Measurements from ENCODE around the gene GUK1. TPM values are rescaled to one million over a fixed set of nuclear protein-coding genes. Genes with fewer than 3 reads are reported as not detected.

Gene GUK1
- total and polyA plus RNA-seq, 2 of the 4 experiments (the other 2 are of a cell fraction), result 465 to 548 TPM

- TF ChIP-seq USF2 (IDR thresholded peaks at IDR 0.05; ENCODE audit: low read depth, low read length), result no peak
- TF ChIP-seq POLR2A (IDR thresholded peaks at IDR 0.05; ENCODE audit: low read depth, low read length), result no peak
- TF ChIP-seq MXI1 (IDR thresholded peaks at IDR 0.05; ENCODE audit: borderline replicate concordance, low read depth, low read length), result no peak
- no peak for TF ChIP-seq MAZ (IDR thresholded peaks at IDR 0.05; ENCODE audit: borderline replicate concordance, low read depth, low read length)
- TF ChIP-seq BHLHE40 (IDR thresholded peaks at IDR 0.05; ENCODE audit: low read depth, low read length), result no peak
These were observed 41.0 kb downstream of the GUK1 start (continued) for GRCh38 chr1:228180959-228181644.

- H4K91ac ChIP-seq (ENCODE audit: insufficient read depth, low read depth, low read length), result no peak overlapping the region
- 60% methylated on average over 1 of the region's 9 CpGs; no CpG with 5 or more reads in 1 of the 2 experiments for WGBS, 2 experiments (ENCODE audit: extremely low coverage in 2 of 2, insufficient read length in 1 of 2)
- TF ChIP-seq CTCF (conservative IDR thresholded peaks at IDR 0.05; ENCODE audit: low read depth, low read length) (no peak), RAD21 (IDR thresholded peaks at IDR 0.05; ENCODE audit: low read length) (no peak), RCOR1 (IDR thresholded peaks at IDR 0.05; ENCODE audit: insufficient replicate concordance, low read length) (no peak), CEBPB (IDR thresholded peaks at IDR 0.05; ENCODE audit: low read depth, low read length) (no peak), BHLHE40 (IDR thresholded peaks at IDR 0.05; ENCODE audit: low read depth, low read length) (no peak), POLR2A (IDR thresholded peaks at IDR 0.05; ENCODE audit: low read depth, low read length) (no peak), MAZ (IDR thresholded peaks at IDR 0.05; ENCODE audit: borderline replicate concordance, low read depth, low read length) (no peak)
- no peak overlapping the region for H3K56ac ChIP-seq (ENCODE audit: extremely low read depth, insufficient read depth, low read length)
- no peak overlapping the region for H2AFZ ChIP-seq (replicated peaks; ENCODE audit: low read length, poor library complexity)
- peak overlapping the region; percentile 15 for H2AK5ac ChIP-seq (ENCODE audit: low read depth, low read length)
- H3K4ac ChIP-seq (ENCODE audit: low read depth, low read length), result no peak overlapping the region
- H3K4me2 ChIP-seq (ENCODE audit: low read depth, low read length), result no peak overlapping the region
- ChIA-PET CTCF (no interaction called here), POLR2A (ENCODE audit: unreplicated experiment) (no interaction called here)
- no peak overlapping the region for H4K5ac ChIP-seq (ENCODE audit: low read depth, low read length)
- no peak overlapping the region for H2BK5ac ChIP-seq (ENCODE audit: low read depth, low read length, poor library complexity, severe bottlenecking)
- H3K9ac ChIP-seq (ENCODE audit: low read depth, low read length), result no peak overlapping the region
- ATAC-seq (ENCODE audit: low read depth) (no peak), DNase-seq (no peak)
- H3K36me3 ChIP-seq (ENCODE audit: control insufficient read depth, insufficient read depth, low read length), result no peaks in the 10 kb centered on the region
- no peak overlapping the region for H3K27ac ChIP-seq (ENCODE audit: insufficient read depth, low read length)
- no peak overlapping the region for H3K18ac ChIP-seq (ENCODE audit: low read depth, low read length)
- H4K8ac ChIP-seq (ENCODE audit: low read depth in 2 of 2, low read length in 2 of 2), result no peak overlapping the region
- no peak overlapping the region for H3K14ac ChIP-seq (replicated peaks; ENCODE audit: low read depth, low read length)
- no TSS peak for BruUV-seq (replicated peaks)
- intact Hi-C loops (cut with micrococcal nuclease) (no loop called here), dilution Hi-C loops (cut with HindIII; ENCODE audit: low sequenced_read_pairs, unreplicated experiment) (no loop called here), in situ Hi-C loops (cut with MboI; ENCODE audit: low sequenced_read_pairs) (no loop called here)
- H3K79me1 ChIP-seq (ENCODE audit: low read depth in 1 of 2, low read length in 2 of 2), result peaks cover 6 to 18% of the 10 kb centered on the region in 2 experiments; a peak in 3 of 4 replicates
- H3K23ac ChIP-seq (ENCODE audit: low read depth, low read length), result no peak overlapping the region
- 0 out of 2 replicates have a peak overlapping the region, but pooled peaks have one; percentile 3 for H2BK120ac ChIP-seq (ENCODE audit: low read depth, low read length)
- H3K9me3 ChIP-seq (ENCODE audit: control insufficient read depth, insufficient read depth, low read length), result 0 out of 2 replicates have a peak, but pooled peaks cover 2% of the 10 kb centered on the region
- H3K9me1 ChIP-seq (ENCODE audit: insufficient read depth, low read length), result peaks cover 18% of the 10 kb centered on the region
- no peak overlapping the region for H3K4me3 ChIP-seq (ENCODE audit: insufficient read depth, low read depth, low read length)
- H4K20me1 ChIP-seq (ENCODE audit: insufficient read depth, low read length), result no peaks in the 10 kb centered on the region
- peak overlapping the region; percentile 58; the same call in 1 of the 3 replicates for H2BK15ac ChIP-seq (ENCODE audit: low read depth, low read length)
- H3K27me3 ChIP-seq (ENCODE audit: control insufficient read depth, insufficient read depth, low read length), result no peaks in the 10 kb centered on the region
- peaks cover 11% of the 10 kb centered on the region for H3K4me1 ChIP-seq (ENCODE audit: control insufficient read depth, insufficient read depth, low read length)
- 0 out of 2 replicates have a peak overlapping the region, but pooled peaks have one; percentile 23 for H2BK20ac ChIP-seq (ENCODE audit: low read depth, low read length)
- H2AK9ac ChIP-seq (replicated peaks; ENCODE audit: low read depth, low read length, poor library complexity), result peak overlapping the region; percentile 65
These were observed 41.6 kb downstream of the GUK1 start for GRCh38 chr1:228181645-228182034.
